KOPT-K1 (cell line): ENCODE measurements around the gene HTRA2.

Experiments
- H3K27ac ChIP-seq: fragments of 200-600 bp; sonication (generic); 2 replicates; pipeline ENCODE4 v1.5.1; 2016; ENCODE audit warnings: antibody characterized with exemption, mild to moderate bottlenecking, low read depth, low read length; ENCODE audit not compliant: poor library complexity, severe bottlenecking
- H3K36me3 ChIP-seq: fragments of 200-600 bp; sonication (generic); 2 replicates; pipeline ENCODE4 v1.5.1; 2017; ENCODE audit warnings: antibody characterized with exemption, mild to moderate bottlenecking, low read length, moderate library complexity; ENCODE audit not compliant: insufficient read depth
- H3K9me3 ChIP-seq: fragments of 200-600 bp; sonication (generic); 2 replicates; pipeline ENCODE4 v1.5.1; 2017; ENCODE audit warnings: antibody characterized with exemption, low read length, mild to moderate bottlenecking; ENCODE audit not compliant: insufficient read depth, poor library complexity, severe bottlenecking

HTRA2 gene

GRCh38 chr2:74507145-74507925 lies 22.4 kb upstream of the HTRA2 start, which contains the start of gene PCGF1:
PCGF1 (minus strand) TSS chr2:74507695; CDS start chr2:74507668, 27 bp downstream.
- H3K27ac ChIP-seq, result peak within 1 kb of the TSS; percentile 92
- H3K9me3 ChIP-seq, result no peaks in the 10 kb centered on the region
- H3K36me3 ChIP-seq, result peaks cover 21% of the 10 kb centered on the region; the same call in 1 of the 2 replicates

GRCh38 chr2:74507926-74508520 lies 21.7 kb upstream of the HTRA2 start:
- peaks cover 21% of the 10 kb centered on the region; the same call in 1 of the 2 replicates for H3K36me3 ChIP-seq
- H3K9me3 ChIP-seq, result no peaks in the 10 kb centered on the region
- H3K27ac ChIP-seq, result peak overlapping the region; percentile 92

GRCh38 chr2:74510272-74510671 lies 19.5 kb upstream of the HTRA2 start:
- H3K36me3 ChIP-seq, result peaks cover 9% of the 10 kb centered on the region; the same call in 1 of the 2 replicates
- H3K27ac ChIP-seq, result no peak overlapping the region
- no peaks in the 10 kb centered on the region for H3K9me3 ChIP-seq

GRCh38 chr2:74511104-74511989 lies 18.4 kb upstream of the HTRA2 start:
- Histone ChIP-seq H3K27ac (no peak overlapping the region), H3K9me3 (no peaks in the 10 kb centered on the region), H3K36me3 (no peaks in the 10 kb centered on the region)

GRCh38 chr2:74512744-74513604 lies 16.8 kb upstream of the HTRA2 start:
- no peaks in the 10 kb centered on the region for H3K9me3 ChIP-seq
- no peak overlapping the region for H3K27ac ChIP-seq
- H3K36me3 ChIP-seq, result no peaks in the 10 kb centered on the region

GRCh38 chr2:74513605-74514367 lies 15.9 kb upstream of the HTRA2 start:
- Histone ChIP-seq H3K27ac (no peak overlapping the region), H3K9me3 (no peaks in the 10 kb centered on the region), H3K36me3 (no peaks in the 10 kb centered on the region)

DNA sequence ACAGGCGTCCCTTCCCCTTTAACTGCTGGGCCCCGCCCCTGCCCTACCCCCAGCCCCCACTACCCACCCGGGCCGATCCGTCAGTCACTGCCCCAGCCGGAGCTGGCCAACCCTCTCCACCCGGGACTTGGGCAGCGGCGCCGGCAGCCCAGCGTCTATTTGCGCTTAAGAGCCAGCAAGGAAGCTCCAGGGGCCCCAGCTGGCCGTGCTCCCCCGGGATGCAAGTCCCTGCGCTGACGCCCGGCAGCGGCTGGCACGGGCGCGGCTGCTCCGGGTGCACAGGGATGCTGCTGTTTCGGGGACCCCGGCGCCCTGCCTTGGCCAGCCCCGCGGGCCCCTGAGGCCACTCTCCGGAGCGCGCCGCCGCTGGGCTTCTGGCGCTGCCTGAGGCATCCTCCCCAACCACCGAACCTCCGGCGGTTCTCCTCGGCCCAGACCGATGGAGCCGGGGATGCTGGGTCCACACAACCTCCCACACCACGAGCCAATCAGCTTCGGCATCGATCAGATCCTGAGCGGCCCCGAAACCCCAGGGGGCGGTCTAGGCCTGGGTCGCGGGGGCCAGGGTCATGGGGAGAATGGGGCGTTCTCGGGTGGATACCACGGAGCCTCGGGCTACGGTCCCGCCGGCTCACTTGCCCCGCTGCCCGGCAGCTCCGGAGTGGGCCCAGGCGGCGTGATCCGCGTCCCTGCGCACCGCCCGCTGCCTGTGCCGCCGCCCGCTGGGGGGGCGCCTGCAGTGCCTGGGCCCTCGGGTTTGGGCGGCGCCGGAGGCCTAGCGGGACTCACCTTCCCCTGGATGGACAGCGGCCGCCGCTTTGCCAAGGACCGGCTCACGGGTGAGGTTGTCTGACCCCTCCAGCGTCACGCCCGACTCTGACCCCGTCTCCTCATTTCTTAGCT lies 15.1 kb upstream of the HTRA2 start, which contains the start of gene TLX2:
Gene TLX2 (plus strand): TSS at position 83 of the 903 bp plus-strand sequence. CDS start 357 bp downstream, at position 440.
- Histone ChIP-seq H3K27ac (no peak within 1 kb of the TSS), H3K36me3 (no peaks in the 10 kb centered on the region), H3K9me3 (no peaks in the 10 kb centered on the region)

GRCh38 chr2:74515271-74515980 lies 14.3 kb upstream of the HTRA2 start:
- no peaks in the 10 kb centered on the region for H3K9me3 ChIP-seq
- no peaks in the 10 kb centered on the region for H3K36me3 ChIP-seq
- no peak overlapping the region for H3K27ac ChIP-seq

DNA sequence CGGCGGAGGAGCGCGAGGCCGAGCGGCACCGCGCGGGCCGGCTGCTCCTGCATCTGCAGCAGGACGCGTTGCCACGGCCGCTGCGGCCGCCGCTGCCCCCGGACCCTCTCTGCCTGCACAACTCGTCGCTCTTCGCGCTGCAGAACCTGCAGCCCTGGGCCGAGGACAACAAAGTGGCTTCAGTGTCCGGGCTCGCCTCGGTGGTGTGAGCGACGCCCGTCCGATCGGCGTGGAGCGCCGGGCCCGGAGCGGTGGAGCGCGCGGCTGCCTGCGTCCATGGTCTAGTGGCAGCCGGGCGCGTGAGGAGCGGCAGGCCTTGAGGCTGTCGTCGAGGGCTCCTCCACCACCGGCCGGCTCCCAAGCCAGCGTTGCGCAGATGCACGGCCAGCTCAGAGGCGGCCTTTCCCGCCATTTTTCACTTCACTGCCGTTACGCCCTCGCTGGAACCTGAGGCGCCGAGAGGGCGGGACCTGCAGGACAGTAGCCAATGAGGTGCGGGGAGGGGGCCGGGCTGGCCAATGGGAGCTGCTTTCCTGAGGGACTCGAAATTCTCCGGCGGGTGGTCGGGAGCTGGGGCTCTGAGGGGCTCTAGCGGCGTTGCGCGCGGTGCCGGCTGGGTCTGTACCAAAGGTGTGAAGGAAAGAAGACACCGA lies 13.6 kb upstream of the HTRA2 start:
- Histone ChIP-seq H3K9me3 (no peaks in the 10 kb centered on the region), H3K36me3 (no peaks in the 10 kb centered on the region), H3K27ac (no peak overlapping the region)

- Histone ChIP-seq H3K27ac (no peak overlapping the region), H3K9me3 (no peaks in the 10 kb centered on the region), H3K36me3 (no peaks in the 10 kb centered on the region)
Observed at GRCh38 chr2:74516650-74517049, 13.1 kb upstream of the HTRA2 start.

DNA sequence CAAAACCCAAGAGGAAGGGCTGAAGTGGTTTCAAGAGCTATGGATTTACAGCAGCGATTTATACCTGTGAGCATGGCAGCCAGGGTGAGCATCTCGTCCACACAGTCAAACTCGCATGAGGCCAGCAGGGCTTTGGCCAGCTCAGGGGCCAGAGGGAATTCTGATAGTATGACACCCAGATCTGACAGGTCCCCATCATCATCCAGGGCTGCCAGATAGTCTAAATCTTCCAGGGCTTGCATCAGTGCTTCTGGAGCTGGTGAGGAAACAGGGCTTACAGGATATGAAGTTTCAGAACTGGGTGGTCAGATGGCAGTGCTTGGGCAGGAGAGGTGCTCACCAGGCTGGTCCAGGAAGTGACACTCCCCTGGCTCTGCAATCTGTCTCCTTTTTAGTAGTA lies 7.2 kb upstream of the HTRA2 start:
- Histone ChIP-seq H3K36me3 (peaks cover 26% of the 10 kb centered on the region), H3K27ac (no peak overlapping the region), H3K9me3 (no peaks in the 10 kb centered on the region)

DNA sequence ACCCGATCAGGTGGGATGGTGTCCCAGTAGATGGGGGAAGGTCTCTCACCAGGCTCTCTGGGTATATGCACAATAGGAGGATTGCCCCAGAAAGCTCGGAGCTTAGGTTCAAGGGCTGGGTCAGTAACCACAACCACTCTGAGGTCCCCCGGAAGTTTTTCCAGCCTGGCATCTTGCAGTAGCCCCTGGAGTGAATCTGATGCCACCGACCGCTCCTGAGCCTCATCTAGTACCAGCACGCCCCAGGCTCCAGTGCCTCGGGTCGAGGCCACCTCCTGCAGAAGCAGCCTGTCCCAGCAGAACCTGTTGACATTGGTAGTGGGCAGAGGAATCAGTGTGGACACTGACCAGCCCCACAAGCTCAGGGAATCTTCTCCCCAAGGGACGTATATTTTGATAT lies 5.7 kb upstream of the HTRA2 start:
- Histone ChIP-seq H3K36me3 (peaks cover 34% of the 10 kb centered on the region), H3K27ac (no peak overlapping the region), H3K9me3 (no peaks in the 10 kb centered on the region)
